Forelimb muscle (tissue), 1 donor: Measurements from ENCODE around the gene TMBIM6. TPM values are rescaled to one million over a fixed set of nuclear protein-coding genes. Genes with fewer than 3 reads are reported as not detected.
A peak's percentile ranks its signal among the peaks of the same experiment; 100 is the strongest.
"Not testable (repeated sequence)": the region's sequence is repeated elsewhere in the genome, so short reads cannot be mapped to it uniquely, and the experiment has no call there.

Experiments used
- DNase-seq: peaks from one replicate; pipeline ENCODE4 v3.0.0-alpha.2; 2013; ENCODE audit warnings: low read depth
- polyA plus RNA-seq: library from polyadenylated mRNA; unstranded; fragments of 120-200 nt; gene quantifications from one replicate; pipeline ENCODE4 v1.2.1, GENCODE V29; 2013; ENCODE audit not compliant: insufficient read length

TMBIM6 gene
- polyA plus RNA-seq, 1 donor, result 241 TPM

- DNase-seq, result no peak
These were observed 11.3 kb upstream of the TMBIM6 start for GRCh38 chr12:49730050-49730449.

GRCh38 chr12:49730568-49731101, 10.7 kb upstream of the TMBIM6 start:
- DNase-seq, result no peak

- DNase-seq, result no peak
These were observed 7.9 kb upstream of the TMBIM6 start for GRCh38 chr12:49733219-49734017.

- DNase-seq, result not testable (repeated sequence)
These were observed 6.5 kb upstream of the TMBIM6 start for GRCh38 chr12:49734900-49735299.

- DNase-seq, result not testable (repeated sequence)
These were observed 2.6 kb upstream of the TMBIM6 start for GRCh38 chr12:49738721-49739120.

GRCh38 chr12:49740277-49740676, 1.1 kb upstream of the TMBIM6 start:
- not testable (repeated sequence) for DNase-seq

GRCh38 chr12:49741882-49742620, 694 bp downstream of the TMBIM6 start:
- DNase-seq, result peak; percentile 19

- no peak for DNase-seq
These were observed 3.1 kb downstream of the TMBIM6 start for GRCh38 chr12:49744363-49744885.

- DNase-seq, result no peak
These were observed 6.9 kb downstream of the TMBIM6 start for GRCh38 chr12:49748306-49748705.

- DNase-seq, result no peak
These were observed 7.4 kb downstream of the TMBIM6 start for GRCh38 chr12:49748800-49749199.

- DNase-seq, result no peak
These were observed 9.0 kb downstream of the TMBIM6 start for GRCh38 chr12:49750027-49750995.

- no peak for DNase-seq
These were observed 9.6 kb downstream of the TMBIM6 start for GRCh38 chr12:49750996-49751393.

- no peak for DNase-seq
These were observed 20.5 kb downstream of the TMBIM6 start for GRCh38 chr12:49761677-49762467.

GRCh38 chr12:49762468-49762847, 21.1 kb downstream of the TMBIM6 start:
- no peak for DNase-seq

GRCh38 chr12:49763006-49763591, 21.7 kb downstream of the TMBIM6 start:
- no peak for DNase-seq

GRCh38 chr12:49764126-49764525, 22.8 kb downstream of the TMBIM6 start:
- DNase-seq, result no peak

GRCh38 chr12:49766115-49766455, 24.7 kb downstream of the TMBIM6 start:
- no peak for DNase-seq

GRCh38 chr12:49767333-49767732, 26.0 kb downstream of the TMBIM6 start:
- no peak for DNase-seq

GRCh38 chr12:49773102-49773501, 31.7 kb downstream of the TMBIM6 start:
- not testable (repeated sequence) for DNase-seq

- no peak for DNase-seq
These were observed 35.1 kb downstream of the TMBIM6 start for GRCh38 chr12:49776413-49776812.
